ENCODE data around the gene BICDL1. TPM values are rescaled to one million over a fixed set of nuclear protein-coding genes. Genes with fewer than 3 reads are reported as not detected.

The BICDL1 gene
- total RNA-seq, 1 experiment from 2014 or later, result 18.2 TPM

DNA sequence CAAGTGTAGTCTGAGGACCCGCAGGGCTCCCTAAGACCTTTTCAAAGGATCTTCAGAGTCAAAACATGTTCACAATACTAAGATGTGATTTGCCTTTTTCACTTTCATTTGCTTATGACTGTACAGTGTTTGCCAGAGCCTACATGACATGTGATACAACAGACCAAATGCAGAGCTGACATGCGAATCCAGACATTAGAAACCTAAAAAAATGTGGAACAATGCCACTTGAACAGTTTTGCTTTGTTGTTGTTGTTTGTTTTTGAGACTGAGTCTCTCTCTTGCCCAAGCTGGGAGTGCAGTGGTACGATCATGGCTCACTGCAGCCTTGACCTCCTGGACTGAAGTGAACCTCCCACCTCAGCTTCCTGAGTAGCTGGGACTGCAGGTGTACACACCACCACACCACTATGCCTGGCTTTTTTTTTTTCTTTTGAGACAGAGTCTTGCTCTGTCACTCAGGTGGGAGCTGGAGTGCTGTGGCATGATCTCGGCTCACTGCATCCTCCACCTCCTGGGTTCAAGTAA lies 132.8 kb downstream of the BICDL1 start:
- H2AFZ ChIP-seq (ENCODE audit: low read depth, low read length, poor library complexity, severe bottlenecking), result no peak overlapping the region
- no peak overlapping the region for H3K4me3 ChIP-seq (replicated peaks in 1 of 2; ENCODE audit: low read depth in 1 of 2, low read length in 2 of 2)
- BruUV-seq (replicated peaks), result no TSS peak
- ChIA-PET CTCF (no interaction called here), RAD21 (ENCODE audit: low non-redundant PET in 1 of 2, low total read pairs in 2 of 2, uncharacterized antibody in 2 of 2, unreplicated experiment in 2 of 2) (no interaction called here), POLR2A (interaction anchor here (1.3 kb wide), 1 partner anchor 170 kb away, joined by 5 read pairs; the partner anchor contains the start of gene RNU4-2)
- H3K9me2 ChIP-seq (ENCODE audit: insufficient read depth), result no peaks in the 10 kb centered on the region
- no peak overlapping the region for H3K4me2 ChIP-seq (ENCODE audit: low read length)
- TF ChIP-seq EGR1 (IDR thresholded peaks at IDR 0.05; ENCODE audit: low read depth), result no peak
- no peak for TF ChIP-seq FOSL1 (IDR thresholded peaks at IDR 0.05; ENCODE audit: low read depth)
- no peak for TF ChIP-seq JUND (IDR thresholded peaks at IDR 0.05)
- no peak for TF ChIP-seq CEBPB (IDR thresholded peaks at IDR 0.05; ENCODE audit: low read depth)
- no peak for TF ChIP-seq ELF1 (IDR thresholded peaks at IDR 0.05; ENCODE audit: borderline replicate concordance, low read depth)
- peaks cover 17% of the 10 kb centered on the region for H3K79me2 ChIP-seq (ENCODE audit: insufficient read depth, low read length)
- no peak for ATAC-seq
- no peaks in the 10 kb centered on the region for H3K27me3 ChIP-seq (ENCODE audit: insufficient read depth, low read length)
- no peaks in the 10 kb centered on the region for H3K9me3 ChIP-seq (ENCODE audit: control insufficient read depth in 1 of 2, insufficient read depth in 1 of 2, low read depth in 1 of 2, low read length in 2 of 2)
- intact Hi-C loops (cut with micrococcal nuclease), result no loop called here
- H3K27ac ChIP-seq (ENCODE audit: low read depth, low read length), result no peak overlapping the region
- no peak for DNase-seq (ENCODE audit: low read depth, low spot score)
- H3K4me1 ChIP-seq (ENCODE audit: control insufficient read depth in 1 of 2, insufficient read depth in 2 of 2, low read length in 2 of 2), result peaks cover 11 to 14% of the 10 kb centered on the region in 2 experiments
- peaks cover 1 to 5% of the 10 kb centered on the region in 2 experiments; a peak in 2 of 4 replicates for H3K36me3 ChIP-seq (ENCODE audit: control insufficient read depth in 1 of 2, insufficient read depth in 2 of 2, low read length in 2 of 2)
- H4K20me1 ChIP-seq (ENCODE audit: insufficient read depth), result no peaks in the 10 kb centered on the region; the same call in 1 of the 2 replicates
- H3K9ac ChIP-seq (ENCODE audit: low read length), result no peak overlapping the region

- ChIA-PET CTCF (interaction anchor here (0.7 kb wide), 2 partner anchors 14 to 106 kb away, joined by 3 read pairs; no protein-coding TSS in a partner anchor), POLR2A (interaction anchor here (1.2 kb wide), 1 partner anchor 8 kb away, joined by 6 read pairs; the partner anchor contains the start of gene RAB35), RAD21 (ENCODE audit: low non-redundant PET in 1 of 2, low total read pairs in 2 of 2, uncharacterized antibody in 2 of 2, unreplicated experiment in 2 of 2) (interaction anchor here in 1 of 2 experiments (0.7 kb wide), 1 partner anchor 106 kb away, joined by 10 read pairs; no protein-coding TSS in a partner anchor)
- intact Hi-C loops (cut with micrococcal nuclease), result no loop called here
- no peak overlapping the region for H3K4me3 ChIP-seq (replicated peaks in 1 of 2; ENCODE audit: low read depth in 1 of 2, low read length in 2 of 2)
- H3K4me1 ChIP-seq (ENCODE audit: control insufficient read depth in 1 of 2, insufficient read depth in 2 of 2, low read length in 2 of 2), result no peaks in the 10 kb centered on the region
- H3K79me2 ChIP-seq (ENCODE audit: insufficient read depth, low read length), result no peaks in the 10 kb centered on the region
- ATAC-seq, result no peak
- H3K27ac ChIP-seq (ENCODE audit: low read depth, low read length), result no peak overlapping the region
- TF ChIP-seq FOSL1 (IDR thresholded peaks at IDR 0.05; ENCODE audit: low read depth) (no peak), EZH2phosphoT487 (IDR thresholded peaks at IDR 0.05; ENCODE audit: borderline replicate concordance) (no peak), CEBPB (IDR thresholded peaks at IDR 0.05; ENCODE audit: low read depth) (no peak), RAD21 (IDR thresholded peaks at IDR 0.05; ENCODE audit: low read depth) (no peak), SRF (IDR thresholded peaks at IDR 0.05; ENCODE audit: low read depth) (no peak), ZNF274 (IDR thresholded peaks at IDR 0.05; ENCODE audit: low read depth, low read length) (no peak)
- no peaks in the 10 kb centered on the region; the same call in 1 of the 2 replicates for H4K20me1 ChIP-seq (ENCODE audit: insufficient read depth)
- no peaks in the 10 kb centered on the region for H3K9me2 ChIP-seq (ENCODE audit: insufficient read depth)
- no peak overlapping the region for H3K4me2 ChIP-seq (ENCODE audit: low read length)
- no peak overlapping the region for H3K9ac ChIP-seq (ENCODE audit: low read length)
- no peaks in the 10 kb centered on the region for H3K27me3 ChIP-seq (ENCODE audit: insufficient read depth, low read length)
- H3K36me3 ChIP-seq (ENCODE audit: control insufficient read depth in 1 of 2, insufficient read depth in 2 of 2, low read length in 2 of 2), result peaks cover 20 to 30% of the 10 kb centered on the region in 2 experiments
- DNase-seq (ENCODE audit: low read depth, low spot score), result no peak
- no peak overlapping the region for H2AFZ ChIP-seq (ENCODE audit: low read depth, low read length, poor library complexity, severe bottlenecking)
- H3K9me3 ChIP-seq (ENCODE audit: control insufficient read depth in 1 of 2, insufficient read depth in 1 of 2, low read depth in 1 of 2, low read length in 2 of 2), result no peaks in the 10 kb centered on the region
- no TSS peak for BruUV-seq (replicated peaks)
Measured at GRCh38 chr12:120125029-120125428, 136.0 kb downstream of the BICDL1 start.
